SK-MEL-5 (cell line): ENCODE results near the gene ADAM23. TPM values are rescaled to one million over a fixed set of nuclear protein-coding genes. Genes with fewer than 3 reads are reported as not detected.

ENCODE experiments used
- DNase-seq: peaks from one replicate; pipeline ENCODE4 v3.0.0-alpha.2; 2016; ENCODE audit warnings: low read depth, low spot score
- in situ Hi-C: cut with HindIII; loops from 2 replicates; pipeline ENCODE4 v1.10.0; 2016; ENCODE audit warnings: low sequenced_read_pairs, high pct_unique_total_duplicates, low pct_unique_long_range_greater_than_20kb
- total RNA-seq: library from RNA; depleted of rRNA; stranded (reverse); fragments of >200 nt; shearing (Covaris generic); gene quantifications from 2 replicates; pipeline ENCODE4 v1.2.3, GENCODE V29; 2014

ADAM23 gene
- total RNA-seq, 1 experiment from 2014 or later, result 9.3 TPM

DNA sequence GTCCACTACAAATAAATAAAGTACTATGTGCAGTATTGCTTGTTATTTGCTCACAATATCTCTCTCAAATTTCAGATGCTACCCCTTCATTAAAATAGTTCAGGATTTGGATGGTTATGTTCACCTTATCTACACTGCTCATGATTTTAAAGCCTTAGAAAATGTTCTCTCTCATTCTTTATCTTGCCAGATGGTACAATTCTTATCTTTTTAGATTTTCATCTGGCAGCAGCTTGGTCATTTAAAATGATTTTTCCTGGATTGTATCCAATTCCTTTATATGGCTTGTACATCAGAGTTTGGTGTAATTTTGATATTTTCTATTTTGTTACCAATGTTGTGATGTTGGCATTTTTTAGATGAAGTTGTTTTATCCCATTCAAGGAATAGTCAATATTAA, 10.1 kb upstream of the ADAM23 start:
- DNase-seq, result no peak
- in situ Hi-C loops, result no loop called here

DNA sequence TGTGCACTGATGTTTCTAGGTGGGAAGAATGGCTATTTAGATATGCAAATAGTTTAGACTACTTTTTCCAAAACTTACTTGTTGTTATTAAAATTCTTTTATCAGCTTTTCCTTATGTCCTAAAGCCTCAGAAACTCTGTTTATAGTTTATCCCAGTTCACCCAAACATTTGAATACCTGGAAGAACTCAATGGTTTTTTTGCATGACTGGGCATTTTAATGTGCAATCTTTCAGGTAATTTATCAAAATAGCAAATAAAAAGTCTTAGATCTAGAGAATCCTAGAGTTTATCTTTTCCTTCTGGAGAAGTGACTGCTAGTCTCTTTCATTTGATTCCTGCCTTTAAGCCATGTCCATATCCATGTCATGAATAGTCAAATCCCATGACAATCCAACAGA, 9.6 kb upstream of the ADAM23 start:
- in situ Hi-C loops, result no loop called here
- DNase-seq, result no peak

DNA sequence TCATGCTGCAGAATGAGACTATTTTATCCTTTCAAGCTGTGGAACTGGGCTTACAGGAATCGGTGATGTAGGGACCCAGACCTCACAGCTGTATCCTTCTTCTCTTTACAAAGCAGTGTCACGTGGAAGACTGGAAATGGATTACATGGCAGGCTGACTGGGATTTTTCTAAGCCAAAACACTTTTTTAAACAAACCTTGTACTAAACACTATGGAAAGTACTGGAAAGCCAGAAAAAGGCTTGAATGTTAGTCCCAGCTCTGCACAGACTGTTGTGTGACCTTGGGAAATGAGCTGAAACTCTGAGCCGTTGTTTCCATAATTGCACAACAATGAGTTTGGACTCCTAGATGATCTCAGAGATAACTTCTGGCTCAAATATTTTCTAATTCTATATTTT, 7.6 kb upstream of the ADAM23 start:
- in situ Hi-C loops, result no loop called here
- DNase-seq, result no peak

DNA sequence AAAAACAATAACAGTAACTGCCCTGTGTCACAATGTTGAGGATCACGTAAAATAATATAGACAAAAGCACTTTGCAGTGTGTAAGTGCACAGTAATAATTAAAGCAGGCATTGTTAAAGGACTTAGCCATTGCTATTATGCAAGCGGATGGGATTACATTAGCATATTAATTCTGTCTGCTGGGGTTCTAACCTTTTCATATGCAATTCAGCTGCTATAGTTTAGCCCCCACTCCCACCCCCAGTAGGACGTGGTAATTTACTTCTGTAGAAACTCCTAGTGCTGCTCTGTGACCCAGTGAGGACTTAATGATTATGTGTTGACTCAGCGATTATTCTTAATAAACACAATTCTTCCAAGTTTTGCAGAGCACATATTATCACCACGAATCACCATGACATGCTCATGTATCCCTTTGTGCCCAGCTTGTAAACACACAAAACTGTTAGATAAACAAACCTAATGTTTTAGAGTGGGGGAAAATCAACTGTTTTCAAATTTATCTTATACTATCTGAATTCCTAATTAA, 5.1 kb upstream of the ADAM23 start:
- DNase-seq, result no peak
- in situ Hi-C loops, result no loop called here

DNA sequence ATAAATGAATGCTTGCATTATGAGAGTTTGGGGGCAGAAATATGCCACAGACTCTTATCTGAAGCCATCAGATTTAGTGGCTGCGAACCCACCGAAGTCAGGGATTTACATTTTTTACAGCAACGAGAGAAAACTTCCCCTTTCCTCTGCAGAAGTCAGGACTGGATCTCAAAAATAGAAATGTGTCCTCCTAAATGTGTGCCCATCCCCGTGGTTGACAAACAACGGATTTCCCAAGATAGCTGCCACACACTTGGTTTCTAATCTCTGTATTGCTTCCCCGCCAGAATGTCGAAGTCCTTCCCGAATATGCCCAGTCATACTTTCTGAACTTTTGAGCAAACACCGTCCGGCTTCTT, 879 bp upstream of the ADAM23 start:
- in situ Hi-C loops, result no loop called here

DNA sequence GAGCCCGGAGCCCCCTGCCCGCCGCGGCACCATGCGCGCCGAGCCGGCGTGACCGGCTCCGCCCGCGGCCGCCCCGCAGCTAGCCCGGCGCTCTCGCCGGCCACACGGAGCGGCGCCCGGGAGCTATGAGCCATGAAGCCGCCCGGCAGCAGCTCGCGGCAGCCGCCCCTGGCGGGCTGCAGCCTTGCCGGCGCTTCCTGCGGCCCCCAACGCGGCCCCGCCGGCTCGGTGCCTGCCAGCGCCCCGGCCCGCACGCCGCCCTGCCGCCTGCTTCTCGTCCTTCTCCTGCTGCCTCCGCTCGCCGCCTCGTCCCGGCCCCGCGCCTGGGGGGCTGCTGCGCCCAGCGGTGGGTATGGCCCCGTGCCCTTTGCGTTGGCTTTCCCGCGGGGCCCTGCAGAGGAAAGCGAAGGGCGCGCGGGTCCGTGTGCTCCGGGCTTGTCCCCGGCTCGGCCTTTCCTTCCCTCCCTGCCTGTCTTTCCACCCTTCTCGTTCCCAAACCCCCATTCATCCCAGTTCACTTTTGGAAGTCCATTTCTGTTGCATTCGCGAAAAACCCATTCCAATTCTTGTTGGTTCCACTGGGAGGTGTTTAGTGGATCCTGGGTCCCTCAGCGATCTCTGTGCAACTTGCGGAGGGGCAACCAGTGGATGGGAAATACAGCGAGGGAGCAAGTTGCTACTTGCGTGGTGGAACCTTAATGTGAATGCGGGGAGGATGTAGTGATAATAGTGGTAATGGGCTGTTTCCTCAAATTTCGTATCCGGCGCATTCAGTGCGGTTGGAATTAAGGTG, 599 bp downstream of the ADAM23 start:
- DNase-seq, result no peak
- in situ Hi-C loops, result no loop called here

More for the DNA sequence above, 879 bp upstream of the ADAM23 start:
- DNase-seq, result no peak

DNA sequence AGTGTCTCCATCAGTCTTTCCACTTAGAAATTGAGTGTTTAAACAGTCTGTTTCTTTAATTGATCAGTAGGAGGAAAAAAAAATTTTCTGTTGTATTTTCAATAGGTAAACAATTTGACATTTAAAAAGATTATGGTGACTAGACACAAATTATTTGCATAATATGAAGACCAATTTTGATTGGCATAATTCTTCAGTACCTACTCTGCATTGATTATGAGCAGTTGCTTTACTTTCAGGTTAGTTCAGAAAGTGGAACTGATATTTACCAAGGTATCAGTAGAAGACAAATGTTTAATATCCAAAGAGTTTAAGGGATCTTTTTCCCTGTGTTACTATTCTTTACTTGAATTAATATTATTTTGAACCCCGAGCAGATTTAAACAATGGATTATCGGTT, 2.6 kb downstream of the ADAM23 start:
- in situ Hi-C loops, result no loop called here
- DNase-seq, result no peak

DNA sequence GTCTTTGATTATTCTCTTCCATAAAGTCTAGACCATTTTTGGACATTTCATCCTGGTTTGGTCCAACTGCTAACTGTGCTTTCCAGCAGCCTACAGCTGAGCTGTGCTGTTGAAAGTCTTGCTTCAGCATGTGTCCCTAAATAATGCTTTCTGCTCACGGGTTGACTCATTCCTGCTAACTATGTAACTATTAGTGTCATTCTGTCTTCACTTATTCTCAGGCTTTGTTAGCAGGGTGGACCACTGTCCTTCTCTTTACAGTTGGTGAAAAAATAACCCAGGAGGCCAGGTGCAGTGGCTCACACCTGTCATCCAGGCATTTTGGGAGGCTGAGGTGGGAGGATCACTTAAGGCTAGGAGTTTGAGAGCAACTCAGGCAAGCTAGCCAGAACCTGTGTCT, 8.9 kb downstream of the ADAM23 start:
- in situ Hi-C loops, result no loop called here
- no peak for DNase-seq

DNA sequence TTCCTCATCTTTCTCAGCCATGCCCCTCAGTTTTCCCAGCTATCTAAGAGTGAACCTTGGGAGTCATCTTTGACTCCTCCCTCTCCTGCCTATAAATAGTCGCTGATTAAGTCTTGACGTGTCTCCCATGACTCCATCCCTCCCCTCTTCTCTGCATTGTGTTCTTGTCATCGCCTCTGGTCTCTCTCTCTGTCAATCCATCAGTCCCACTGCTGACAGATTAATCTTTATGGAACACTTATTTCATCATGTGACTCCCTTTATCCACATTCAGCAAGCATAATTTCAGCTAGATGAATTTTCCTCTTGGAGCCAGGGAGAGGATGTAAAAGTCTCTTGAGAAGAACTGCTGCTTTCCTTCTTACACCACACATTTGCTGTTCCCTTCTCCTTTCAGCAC, 9.4 kb downstream of the ADAM23 start:
- peak; percentile 77 for DNase-seq
- in situ Hi-C loops, result no loop called here

DNA sequence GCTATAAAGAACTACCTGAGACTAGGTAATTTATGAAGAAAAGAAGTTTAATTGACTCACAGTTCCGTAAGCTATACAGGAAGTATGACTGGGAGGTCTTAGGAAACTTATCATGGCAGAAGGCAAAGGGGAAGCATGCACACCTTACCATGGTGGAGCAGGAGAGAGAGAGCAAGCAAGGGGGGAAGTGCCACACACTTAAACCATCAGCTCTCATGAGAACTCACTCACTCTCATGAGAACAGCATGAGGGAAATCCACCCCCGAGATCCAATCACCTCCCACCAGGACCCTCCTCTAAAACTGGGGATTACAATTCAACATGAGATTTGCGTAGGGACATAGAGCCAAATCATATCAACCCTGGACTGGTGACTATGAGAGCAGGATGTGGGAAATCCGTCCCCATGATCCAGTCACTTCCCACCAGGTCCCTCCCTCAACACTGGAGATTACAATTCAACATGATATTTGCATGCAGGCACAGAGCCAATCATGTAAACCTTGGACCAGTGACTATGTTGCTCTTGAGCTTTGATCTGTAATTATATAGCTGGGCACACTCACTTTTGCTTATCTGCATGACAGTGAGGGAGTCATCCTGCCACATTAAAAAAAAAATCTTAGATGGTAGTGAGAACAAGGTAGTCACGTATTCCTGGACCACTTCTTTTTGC, 12.9 kb downstream of the ADAM23 start:
- in situ Hi-C loops, result no loop called here
- no peak for DNase-seq

DNA sequence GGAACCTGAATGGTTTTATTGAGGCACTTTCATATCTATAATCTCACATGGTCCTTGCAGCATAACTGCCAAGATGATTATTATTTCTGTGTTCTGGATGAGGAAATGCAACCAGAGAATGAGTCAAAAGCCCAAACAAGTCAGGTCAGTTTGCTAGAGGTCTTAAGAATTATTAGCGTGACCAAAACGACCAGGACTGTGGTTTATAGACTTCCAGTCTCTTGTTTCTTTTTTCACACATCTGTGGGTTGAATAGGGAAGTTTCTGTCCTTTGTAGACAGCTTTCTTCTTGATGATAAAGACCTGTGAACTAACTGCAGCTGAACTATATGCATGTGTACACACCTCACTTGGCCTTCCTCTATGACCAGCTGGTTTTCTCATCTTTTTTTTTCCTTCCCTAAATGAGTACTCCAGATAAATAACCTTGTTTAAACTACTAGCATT, 13.9 kb downstream of the ADAM23 start:
- in situ Hi-C loops, result no loop called here
- peak; percentile 25 for DNase-seq

DNA sequence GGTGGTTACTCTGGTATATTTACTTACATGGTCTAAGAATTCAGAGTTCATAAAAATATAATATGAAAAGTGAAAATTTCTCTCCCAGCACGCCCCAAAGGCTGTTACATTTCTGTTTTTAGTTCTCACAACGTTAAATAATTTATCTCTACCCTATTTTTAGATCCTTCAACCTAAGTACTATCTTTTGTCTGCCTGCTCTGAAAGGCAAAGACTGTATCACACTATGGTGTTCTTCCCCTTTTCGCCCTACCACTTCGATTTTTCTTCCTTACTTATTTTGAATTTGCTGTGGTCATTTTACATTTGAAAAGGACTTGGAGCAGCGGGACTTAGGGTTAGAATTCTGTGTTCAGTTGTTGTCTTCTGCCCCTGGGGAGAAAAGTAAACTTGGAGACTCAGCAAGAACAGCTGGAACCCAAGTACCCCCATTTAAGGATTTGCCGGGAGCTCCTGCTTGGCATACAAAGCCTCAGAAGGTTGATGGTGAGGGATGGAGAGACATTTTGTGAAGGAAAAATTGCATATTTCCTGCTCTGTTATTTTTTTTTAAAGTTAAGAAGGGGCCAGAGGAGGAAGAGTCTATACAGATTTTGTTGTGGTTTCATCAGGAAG, 19.0 kb downstream of the ADAM23 start:
- no peak for DNase-seq
- in situ Hi-C loops, result no loop called here

DNA sequence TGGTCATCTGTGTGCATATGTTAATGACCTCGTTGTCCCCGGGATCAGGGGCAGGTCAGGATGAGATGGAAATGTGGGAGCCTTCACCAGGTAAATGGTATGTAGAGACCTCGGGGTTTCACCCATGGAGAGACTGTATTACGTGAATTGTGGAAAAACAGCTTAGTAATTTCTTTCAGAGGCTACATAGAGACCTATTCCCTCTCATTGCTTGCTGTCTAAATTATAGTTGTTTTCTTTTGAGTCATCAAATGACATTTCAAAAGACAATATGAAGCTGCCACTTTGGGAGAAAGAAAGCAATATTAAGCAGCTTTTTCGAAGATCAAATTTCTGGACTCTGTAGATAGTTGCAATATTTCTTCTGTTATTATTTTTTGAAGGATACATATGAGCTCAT, 20.4 kb downstream of the ADAM23 start:
- in situ Hi-C loops, result no loop called here
- no peak for DNase-seq

DNA sequence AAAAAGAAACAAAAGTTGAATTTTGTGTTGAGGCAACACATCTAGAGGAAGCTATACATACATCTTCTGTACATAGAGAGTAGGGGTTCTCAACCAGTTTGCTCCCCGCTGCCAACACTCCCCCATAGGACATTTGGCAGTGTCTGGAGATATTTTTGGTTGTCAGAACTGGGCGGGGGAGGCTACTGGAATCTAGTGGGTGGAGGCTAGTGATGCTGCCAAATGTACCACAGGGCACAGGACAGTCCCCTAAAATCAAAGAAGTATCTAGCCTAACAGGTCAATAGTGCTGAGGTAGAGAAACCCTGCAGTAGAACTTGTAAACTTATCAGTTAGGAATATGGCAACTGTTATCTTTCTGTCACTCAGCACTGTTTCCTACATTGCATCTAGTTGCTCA, 21.3 kb downstream of the ADAM23 start:
- in situ Hi-C loops, result no loop called here
- DNase-seq, result no peak

DNA sequence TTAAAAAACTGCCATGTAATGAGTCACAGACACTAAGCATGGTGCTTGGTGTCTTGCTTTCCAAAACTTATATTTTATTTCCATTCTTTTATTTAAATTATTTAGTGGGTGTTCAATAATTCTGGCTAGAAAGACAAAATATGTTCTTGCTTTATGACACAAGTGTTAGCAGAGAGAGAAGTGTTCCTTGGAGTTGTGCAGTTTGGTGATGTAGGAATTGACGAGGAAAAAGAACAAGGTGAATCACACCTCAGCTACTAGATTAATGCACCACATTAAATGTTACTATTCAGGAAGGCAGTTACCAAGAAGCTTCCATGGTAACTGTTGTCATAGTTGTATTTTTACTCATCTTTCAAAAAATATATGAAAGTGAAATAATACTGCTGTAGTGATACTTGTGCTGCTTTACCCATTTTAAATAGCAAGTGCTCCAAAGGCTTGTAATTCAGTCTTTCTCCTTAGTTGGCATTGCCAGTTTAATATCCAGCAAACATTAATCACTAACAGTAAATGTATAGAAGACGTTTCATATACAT, 28.3 kb downstream of the ADAM23 start:
- no peak for DNase-seq

DNA sequence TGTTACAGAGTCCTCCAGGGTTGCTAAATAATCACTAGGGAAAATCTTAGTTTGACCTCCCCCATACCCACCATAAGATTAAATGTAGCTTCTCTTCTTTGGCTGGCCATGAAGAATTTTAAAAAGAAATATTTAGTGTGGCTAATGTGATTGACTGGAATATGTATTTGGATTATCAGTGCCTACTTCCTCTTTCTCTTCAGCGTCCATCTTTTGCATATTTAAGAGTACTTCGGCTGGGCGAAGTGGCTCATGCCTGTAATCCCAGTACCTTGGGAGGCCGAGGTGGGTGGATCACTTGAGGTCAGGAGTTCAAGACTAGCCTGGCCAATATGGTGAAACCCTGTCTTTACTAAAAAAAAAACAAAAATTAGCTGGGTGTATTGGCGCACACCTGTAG, 28.8 kb downstream of the ADAM23 start:
- in situ Hi-C loops, result no loop called here
- DNase-seq, result no peak

More for the DNA sequence above, 28.3 kb downstream of the ADAM23 start:
- in situ Hi-C loops, result no loop called here

DNA sequence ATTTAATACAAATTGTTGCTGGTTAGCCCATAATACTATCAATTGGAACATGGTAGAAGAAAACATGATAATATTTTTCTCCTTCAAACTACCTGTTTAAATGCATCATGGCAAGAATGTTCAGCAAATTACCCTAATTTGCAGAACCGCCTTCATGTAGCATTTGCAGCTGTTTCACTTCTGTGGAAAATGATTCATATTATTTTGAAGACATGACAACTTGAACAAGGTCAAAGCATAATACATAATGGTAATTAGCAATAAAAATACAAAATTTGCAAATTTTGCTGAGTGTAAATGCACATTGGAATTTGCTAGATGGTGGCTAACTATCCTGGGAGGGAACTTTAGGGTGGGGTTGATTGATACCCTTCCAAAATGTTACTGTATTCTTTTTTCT, 30.8 kb downstream of the ADAM23 start:
- in situ Hi-C loops, result no loop called here

DNA sequence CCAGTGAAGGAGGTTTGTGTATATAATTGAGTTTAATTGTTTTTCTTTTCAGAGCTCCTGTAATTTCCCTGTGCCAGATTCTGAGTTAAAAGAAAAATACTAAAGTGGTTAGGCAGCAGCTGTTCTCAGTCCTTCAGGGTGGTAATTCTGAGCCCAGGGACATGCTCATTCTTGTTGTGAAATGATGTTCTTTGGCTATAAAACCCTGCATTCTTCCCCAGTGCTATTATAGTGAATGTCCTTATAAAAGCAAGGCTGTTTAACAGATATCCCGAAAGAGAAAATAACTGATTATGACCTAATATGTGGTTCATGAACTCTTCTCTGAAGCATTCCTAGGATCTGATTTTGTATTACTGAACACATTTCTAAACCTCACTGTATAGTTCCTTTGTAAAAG, 34.0 kb downstream of the ADAM23 start:
- in situ Hi-C loops, result no loop called here
- no peak for DNase-seq

More for the DNA sequence above, 30.8 kb downstream of the ADAM23 start:
- DNase-seq, result no peak
